Activated CD8-positive, alpha-beta memory T cell treated with anti-CD3 and anti-CD28 coated beads, Interleukin-2, amount 50 U/mL, for 1 hour (primary cell): ENCODE results near the gene ZBTB18.

Source experiments
- DNase-seq: peaks from one replicate; pipeline ENCODE4 v3.0.0-alpha.2; 2020; ENCODE audit errors: extremely low read depth

ZBTB18 gene

GRCh38 chr1:244088161-244088560 lies 37.1 kb downstream of the ZBTB18 start:
- DNase-seq, result no peak

- no peak for DNase-seq
Measured at GRCh38 chr1:244089561-244089960, 38.5 kb downstream of the ZBTB18 start.

- DNase-seq, result no peak
Measured at GRCh38 chr1:244090645-244091044, 39.6 kb downstream of the ZBTB18 start.

GRCh38 chr1:244092293-244092963 lies 41.3 kb downstream of the ZBTB18 start:
- no peak for DNase-seq

- DNase-seq, result no peak
Measured at GRCh38 chr1:244092964-244093638, 42.0 kb downstream of the ZBTB18 start.

GRCh38 chr1:244094880-244095528 lies 43.9 kb downstream of the ZBTB18 start:
- no peak for DNase-seq

GRCh38 chr1:244095529-244095911 lies 44.4 kb downstream of the ZBTB18 start:
- DNase-seq, result no peak

- no peak for DNase-seq
Measured at GRCh38 chr1:244096066-244096610, 45.1 kb downstream of the ZBTB18 start.

GRCh38 chr1:244096691-244097090 lies 45.6 kb downstream of the ZBTB18 start:
- DNase-seq, result no peak

- no peak for DNase-seq
Measured at GRCh38 chr1:244097523-244098405, 46.7 kb downstream of the ZBTB18 start.

- DNase-seq, result no peak
Measured at GRCh38 chr1:244099258-244099930, 48.3 kb downstream of the ZBTB18 start.

GRCh38 chr1:244100276-244100675 lies 49.2 kb downstream of the ZBTB18 start:
- DNase-seq, result no peak

GRCh38 chr1:244100704-244101453 lies 49.8 kb downstream of the ZBTB18 start:
- no peak for DNase-seq

GRCh38 chr1:244102046-244102445 lies 51.0 kb downstream of the ZBTB18 start:
- no peak for DNase-seq

- no peak for DNase-seq
Measured at GRCh38 chr1:244102468-244102867, 51.4 kb downstream of the ZBTB18 start.

GRCh38 chr1:244104309-244105060 lies 53.4 kb downstream of the ZBTB18 start:
- no peak for DNase-seq

- no peak for DNase-seq
Measured at GRCh38 chr1:244106176-244106575, 55.1 kb downstream of the ZBTB18 start.
